Activated CD8-positive, alpha-beta memory T cell treated with anti-CD3 and anti-CD28 coated beads, Interleukin-2, amount 50 U/mL, for 24 hours (primary cell): Measurements from ENCODE around the gene ITGA3.

Experiments
- DNase-seq: peaks from one replicate; pipeline ENCODE4 v3.0.0-alpha.2; 2020; ENCODE audit errors: extremely low read depth

Gene ITGA3

DNA sequence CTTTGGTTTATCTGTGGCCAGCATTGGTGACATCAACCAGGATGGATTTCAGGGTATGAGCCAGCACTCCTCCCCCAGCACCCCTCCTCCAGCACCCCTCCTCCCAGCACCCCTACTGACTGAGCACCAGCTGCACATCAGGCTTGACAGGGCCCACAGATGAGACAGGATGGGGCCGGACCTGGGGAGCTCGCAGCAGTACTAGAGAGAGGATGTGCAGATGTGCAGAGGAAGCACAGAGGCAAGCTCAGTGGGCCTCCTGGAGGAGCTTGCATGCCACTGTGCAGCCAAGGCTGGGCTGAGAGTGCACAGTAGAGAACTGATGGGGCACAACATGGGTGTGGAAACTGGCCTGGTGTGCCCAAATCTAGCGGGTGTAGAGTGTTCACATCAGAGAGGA lies 16.2 kb downstream of the ITGA3 start:
- no peak for DNase-seq

DNA sequence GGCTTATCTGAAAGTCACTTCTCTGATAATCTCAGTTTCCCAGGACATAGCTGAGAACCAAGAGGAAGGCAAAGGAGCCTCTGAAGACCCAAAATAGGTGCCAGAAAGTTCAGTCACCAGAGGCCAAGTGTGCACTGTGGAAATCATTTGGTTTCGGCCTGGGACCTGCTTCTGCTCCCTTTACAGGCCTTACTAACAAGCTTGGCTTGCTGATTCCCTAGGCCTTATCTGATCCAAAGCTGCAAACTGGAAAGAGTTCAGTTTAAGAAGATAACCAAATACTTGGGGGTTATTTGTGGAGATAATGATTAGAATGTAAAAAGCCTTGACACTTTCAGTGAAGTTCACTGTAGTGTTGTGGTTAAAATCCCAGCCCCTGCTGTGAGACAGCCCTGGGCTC lies 17.0 kb downstream of the ITGA3 start:
- no peak for DNase-seq

DNA sequence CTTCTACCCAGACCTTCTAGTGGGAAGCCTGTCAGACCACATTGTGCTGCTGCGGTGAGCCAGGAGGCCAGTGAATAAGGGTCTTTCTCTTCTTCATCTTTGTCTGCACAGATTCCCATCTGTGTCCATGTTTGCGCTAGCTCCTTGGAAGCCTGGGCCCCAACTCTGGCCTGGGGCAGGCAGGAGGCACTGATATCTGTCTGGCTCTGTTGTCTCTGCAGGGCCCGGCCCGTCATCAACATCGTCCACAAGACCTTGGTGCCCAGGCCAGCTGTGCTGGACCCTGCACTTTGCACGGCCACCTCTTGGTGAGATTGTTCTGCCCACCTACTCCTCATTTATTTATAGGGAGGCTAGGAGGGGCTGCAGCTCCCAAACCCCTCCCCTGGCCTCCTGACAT lies 18.3 kb downstream of the ITGA3 start:
- no peak for DNase-seq

DNA sequence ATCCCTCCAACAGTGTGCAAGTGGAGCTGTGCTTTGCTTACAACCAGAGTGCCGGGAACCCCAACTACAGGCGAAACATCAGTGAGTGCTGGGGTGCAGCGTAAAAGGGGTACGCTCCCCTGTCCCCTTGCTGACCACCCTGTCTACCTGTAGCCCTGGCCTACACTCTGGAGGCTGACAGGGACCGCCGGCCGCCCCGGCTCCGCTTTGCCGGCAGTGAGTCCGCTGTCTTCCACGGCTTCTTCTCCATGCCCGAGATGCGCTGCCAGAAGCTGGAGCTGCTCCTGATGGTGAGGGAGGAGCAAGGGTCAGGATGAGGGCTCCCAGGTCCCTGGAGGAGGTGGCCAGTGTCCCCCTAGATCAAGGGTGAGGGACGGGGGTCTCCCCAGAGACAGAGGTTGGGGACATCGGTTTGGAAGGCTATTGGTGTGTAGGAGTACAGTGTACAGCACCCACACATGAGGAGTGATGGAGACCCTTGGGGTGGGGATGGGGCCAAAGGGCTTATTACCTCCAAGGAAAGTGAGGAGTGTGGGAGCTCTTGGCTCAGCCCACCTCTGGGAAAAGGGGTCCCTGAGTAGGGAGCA lies 19.6 kb downstream of the ITGA3 start:
- no peak for DNase-seq

DNA sequence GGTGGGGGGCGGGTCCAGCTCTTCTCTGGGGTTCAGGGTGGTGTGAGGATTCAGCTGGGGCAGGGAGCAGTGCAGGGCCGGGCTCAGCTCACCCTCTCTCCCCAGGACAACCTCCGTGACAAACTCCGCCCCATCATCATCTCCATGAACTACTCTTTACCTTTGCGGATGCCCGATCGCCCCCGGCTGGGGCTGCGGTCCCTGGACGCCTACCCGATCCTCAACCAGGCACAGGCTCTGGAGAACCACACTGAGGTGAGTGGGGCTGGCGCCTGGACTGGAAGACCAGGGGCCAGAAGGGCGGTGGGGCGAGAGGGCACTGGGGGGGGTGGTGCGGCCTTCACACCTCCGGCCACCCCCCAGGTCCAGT lies 20.3 kb downstream of the ITGA3 start:
- DNase-seq, result no peak

DNA sequence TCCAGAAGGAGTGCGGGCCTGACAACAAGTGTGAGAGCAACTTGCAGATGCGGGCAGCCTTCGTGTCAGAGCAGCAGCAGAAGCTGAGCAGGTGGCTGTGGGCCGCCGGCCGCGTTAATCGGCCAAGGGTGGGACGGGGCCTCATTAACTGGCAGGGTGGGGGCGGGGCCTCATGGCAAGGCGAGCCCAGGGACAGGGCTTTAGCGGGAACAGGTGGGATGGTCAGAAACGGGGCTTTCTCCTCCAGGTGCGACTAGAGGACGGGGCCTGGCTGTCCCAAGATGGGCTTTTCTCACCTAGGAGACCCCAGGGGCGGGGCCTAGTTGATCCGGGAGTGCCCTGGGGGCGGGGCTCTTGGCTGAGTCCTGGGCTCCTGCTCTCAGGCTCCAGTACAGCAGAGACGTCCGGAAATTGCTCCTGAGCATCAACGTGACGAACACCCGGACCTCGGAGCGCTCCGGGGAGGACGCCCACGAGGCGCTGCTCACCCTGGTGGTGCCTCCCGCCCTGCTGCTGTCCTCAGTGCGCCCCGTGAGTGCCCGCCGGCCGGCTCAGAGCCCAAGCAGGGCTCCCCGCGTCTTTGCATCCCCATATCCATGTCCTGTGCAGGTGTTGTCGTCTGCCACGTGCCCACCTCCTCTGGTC lies 20.8 kb downstream of the ITGA3 start:
- DNase-seq, result no peak

DNA sequence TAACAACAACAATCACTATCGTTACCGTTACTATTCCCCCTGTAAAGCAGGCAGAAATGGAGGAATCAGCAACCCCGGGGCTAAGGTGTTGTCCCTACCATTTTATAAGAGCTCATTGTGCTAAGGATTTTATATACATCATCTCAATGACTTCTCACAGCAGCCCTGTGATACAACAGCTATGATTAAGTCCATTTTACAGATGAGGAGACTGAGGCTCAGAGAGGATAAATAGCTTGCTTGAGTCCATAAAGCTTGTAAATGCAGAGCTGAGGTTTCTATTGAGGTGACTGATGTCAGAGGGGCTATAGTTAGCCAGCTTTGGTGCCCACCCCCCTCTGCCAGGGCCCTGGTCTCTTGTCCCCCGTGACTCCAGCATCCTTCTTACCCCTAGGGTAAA lies 22.5 kb downstream of the ITGA3 start:
- no peak for DNase-seq

DNA sequence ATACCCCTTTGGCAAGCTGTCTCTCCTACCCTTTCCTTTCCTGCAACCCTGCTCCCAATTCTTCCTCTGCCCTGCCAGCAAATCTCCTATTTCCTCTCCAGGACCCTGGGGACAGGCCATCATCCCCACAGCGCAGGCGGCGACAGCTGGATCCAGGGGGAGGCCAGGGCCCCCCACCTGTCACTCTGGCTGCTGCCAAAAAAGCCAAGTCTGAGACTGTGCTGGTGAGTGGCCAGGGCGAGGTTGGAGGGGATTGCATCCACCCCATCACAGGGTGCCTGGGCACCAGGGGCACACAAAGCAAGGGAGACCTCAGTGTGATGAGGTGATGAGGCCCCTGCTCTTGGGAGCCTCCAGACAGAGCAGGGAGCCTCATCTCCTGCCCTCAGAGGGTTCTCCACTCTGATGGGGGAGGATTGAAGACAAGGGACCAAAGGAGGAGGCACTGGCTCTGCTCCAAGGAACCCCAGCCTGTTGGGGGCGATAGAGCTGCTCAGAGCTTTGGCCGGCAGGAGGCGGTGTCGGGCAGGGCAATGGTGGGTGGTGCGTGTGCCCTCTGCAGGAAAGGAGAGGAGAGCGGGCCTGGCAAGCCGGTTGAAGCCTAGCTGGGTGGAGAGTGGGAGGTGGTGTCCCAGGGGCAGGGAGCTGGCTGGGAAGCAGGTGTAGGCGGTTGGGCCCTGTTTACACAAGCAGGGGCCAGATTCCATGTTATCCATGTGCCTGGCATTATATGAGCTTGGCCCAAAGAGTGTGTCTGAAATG lies 23.6 kb downstream of the ITGA3 start:
- DNase-seq, result no peak

DNA sequence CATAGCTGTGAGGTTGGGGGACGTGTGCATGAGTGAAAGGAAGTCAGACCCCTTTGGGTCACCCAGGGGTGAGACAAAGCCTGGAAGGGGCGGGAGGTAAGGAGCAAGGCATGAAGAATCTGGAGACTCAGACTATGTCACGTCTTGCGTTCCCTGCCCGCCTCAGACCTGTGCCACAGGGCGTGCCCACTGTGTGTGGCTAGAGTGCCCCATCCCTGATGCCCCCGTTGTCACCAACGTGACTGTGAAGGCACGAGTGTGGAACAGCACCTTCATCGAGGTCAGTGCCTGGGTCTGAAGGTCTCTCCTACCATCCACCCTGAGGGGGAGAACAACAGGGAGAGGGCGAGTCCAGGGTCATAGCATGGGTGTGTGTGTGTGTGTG lies 24.2 kb downstream of the ITGA3 start:
- no peak for DNase-seq

DNA sequence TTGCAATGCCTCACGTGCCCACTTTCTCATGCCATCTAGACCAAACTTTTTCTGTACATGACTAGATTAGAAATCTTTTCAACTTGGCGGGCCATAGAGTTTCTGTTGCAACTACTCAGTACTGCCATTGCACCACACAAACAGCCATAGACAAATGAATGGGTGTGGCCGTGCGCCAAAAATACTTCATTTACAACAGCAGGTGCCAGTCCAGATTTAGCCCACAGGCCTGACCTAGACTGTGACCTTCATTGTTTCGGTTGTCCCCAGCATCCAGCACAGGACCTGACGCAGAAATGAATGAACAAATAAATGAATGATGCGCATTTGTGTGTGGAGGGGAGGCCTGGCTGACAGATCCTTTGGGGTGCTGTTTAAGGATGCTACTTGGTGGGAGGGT lies 24.9 kb downstream of the ITGA3 start:
- DNase-seq, result no peak

DNA sequence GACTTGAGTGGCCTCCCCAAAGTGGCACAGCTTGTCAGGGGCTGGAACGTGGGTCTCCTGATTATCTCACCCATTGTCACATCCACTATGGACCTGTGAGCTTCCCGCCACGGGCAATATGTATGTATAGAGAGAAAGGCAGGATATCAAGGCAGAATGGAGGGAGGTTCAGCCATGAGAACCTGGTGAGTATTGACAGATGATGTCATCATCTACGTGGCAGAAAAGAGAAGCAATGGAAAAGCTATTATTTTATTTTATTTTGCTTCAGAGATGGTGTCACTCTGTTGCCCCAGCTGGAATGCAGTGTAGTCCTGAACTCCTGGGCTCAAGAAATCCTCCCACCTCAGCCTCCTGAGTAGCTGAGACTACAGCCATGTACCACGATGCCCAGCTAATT lies 25.8 kb downstream of the ITGA3 start:
- DNase-seq, result no peak

DNA sequence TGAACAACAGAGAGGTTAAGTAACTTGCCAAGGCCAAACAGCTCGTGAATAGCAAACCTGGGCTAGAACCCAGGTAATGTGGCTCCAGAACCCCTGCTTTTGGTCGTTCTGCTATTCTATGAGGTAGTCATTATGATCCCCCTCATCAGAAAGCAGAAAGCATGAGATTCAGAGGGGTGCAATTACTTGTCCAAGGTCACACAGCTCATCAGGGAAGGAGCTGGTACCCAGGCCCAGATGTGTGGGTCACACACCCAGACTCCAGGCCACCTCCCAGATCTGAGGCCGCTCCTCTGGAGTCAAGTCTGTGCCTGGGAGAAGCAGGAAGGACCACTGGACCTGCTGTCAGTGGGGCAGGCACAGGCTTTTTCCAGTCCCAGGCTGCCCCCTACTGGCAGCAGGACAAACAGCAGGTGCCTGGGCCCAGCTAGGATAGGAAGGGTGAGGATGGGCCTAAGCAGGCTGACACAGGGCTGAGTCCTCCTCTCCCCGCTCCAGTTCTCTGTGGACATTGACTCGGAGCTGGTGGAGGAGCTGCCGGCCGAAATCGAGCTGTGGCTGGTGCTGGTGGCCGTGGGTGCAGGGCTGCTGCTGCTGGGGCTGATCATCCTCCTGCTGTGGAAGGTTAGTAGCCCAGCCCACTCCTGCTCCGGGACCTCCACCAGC lies 31.5 kb downstream of the ITGA3 start:
- peak; percentile 32 for DNase-seq

DNA sequence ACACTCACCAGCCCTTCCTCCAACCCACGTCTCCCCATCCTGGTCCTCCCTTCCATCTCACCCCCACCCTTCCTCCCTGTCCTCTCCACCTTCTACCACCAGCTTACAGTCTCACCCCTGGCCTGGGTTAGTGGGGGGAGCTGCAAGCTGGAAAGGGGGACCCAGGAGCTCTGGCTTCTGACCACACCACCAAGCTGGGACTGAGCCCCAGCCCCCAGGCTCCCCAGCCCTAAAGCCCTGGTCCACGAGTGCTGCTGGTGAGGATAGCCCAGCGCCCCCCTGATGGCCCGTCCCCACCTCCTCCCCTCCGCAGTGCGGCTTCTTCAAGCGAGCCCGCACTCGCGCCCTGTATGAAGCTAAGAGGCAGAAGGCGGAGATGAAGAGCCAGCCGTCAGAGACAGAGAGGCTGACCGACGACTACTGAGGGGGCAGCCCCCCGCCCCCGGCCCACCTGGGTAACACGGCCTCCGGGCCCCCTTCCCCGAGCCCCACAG lies 32.0 kb downstream of the ITGA3 start:
- DNase-seq, result no peak

DNA sequence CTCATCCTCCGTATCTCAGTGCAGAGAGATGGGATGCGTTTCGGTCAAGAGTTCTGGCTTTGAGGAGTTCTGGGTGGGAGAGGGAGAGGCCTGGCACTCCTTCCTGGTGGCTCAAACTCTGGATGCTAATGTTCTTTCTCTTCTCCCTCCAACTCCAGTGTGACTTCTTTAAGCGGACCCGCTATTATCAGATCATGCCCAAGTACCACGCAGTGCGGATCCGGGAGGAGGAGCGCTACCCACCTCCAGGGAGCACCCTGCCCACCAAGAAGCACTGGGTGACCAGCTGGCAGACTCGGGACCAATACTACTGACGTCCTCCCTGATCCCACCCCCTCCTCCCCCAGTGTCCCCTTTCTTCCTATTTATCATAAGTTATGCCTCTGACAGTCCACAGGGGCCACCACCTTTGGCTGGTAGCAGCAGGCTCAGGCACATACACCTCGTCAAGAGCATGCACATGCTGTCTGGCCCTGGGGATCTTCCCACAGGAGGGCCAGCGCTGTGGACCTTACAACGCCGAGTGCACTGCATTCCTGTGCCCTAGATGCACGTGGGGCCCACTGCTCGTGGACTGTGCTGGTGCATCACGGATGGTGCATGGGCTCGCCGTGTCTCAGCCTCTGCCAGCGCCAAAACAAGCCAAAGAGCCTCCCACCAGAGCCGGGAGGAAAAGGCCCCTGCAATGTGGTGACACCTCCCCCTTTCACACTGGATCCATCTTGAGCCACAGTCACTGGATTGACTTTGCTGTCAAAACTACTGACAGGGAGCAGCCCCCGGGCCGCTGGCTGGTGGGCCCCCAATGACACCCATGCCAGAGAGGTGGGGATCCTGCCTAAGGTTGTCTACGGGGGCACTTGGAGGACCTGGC lies 33.3 kb downstream of the ITGA3 start:
- no peak for DNase-seq

DNA sequence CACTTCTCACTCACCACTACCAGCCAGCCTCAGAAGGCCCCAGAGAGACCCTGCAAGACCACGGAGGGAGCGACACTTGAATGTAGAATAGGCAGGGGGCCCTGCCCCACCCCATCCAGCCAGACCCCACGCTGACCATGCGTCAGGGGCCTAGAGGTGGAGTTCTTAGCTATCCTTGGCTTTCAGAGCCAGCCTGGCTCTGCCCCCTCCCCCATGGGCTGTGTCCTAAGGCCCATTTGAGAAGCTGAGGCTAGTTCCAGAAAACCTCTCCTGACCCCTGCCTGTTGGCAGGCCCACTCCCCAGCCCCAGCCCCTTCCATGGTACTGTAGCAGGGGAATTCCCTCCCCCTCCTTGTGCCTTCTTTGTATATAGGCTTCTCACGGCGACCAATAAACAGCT lies 34.2 kb downstream of the ITGA3 start:
- no peak for DNase-seq

DNA sequence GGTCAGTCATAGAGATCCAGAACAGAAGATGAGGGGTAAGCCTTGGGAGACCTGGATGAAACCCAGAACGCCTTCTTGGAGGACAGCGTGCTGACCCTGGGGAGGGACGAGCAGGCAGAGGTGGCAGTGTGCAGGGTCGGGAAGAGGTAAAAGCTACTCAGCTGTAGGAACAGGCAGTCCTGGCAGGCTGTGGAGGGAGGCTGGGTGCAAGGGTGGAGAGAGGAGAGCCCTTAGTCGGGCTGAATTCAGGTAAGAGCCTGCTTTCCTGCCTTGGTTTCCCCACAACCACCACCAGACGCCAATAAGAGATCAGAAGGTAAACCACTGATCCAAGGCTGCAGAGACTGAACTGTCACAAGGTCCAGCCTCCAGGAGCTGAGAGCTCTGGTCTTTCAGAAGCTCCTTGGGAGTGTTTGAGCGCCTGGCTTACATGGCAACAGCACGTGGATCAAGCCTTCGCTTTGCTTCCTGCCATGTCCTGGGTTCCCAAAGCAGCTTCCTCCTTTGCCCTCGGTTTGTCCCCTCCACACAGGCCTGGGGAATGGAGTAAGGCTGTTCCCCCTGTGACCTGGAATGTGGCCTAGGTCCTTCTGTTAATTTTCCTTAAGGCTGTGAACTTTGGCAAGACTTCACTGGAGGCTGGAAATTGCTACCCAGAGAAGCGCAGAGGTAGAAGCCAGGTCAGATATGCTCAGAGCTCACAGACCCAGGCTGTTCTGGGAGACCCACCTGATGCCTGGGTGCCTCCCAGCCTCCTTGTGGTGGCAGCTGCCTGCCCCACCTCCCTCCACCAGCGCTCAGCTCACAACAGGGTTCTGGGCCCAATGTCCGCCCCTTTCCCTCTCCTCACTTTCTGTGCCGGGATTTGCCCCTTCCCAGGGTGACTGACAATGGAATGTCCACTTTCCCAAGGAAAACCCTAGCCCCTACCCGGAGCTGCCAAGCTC lies 35.3 kb downstream of the ITGA3 start:
- no peak for DNase-seq

DNA sequence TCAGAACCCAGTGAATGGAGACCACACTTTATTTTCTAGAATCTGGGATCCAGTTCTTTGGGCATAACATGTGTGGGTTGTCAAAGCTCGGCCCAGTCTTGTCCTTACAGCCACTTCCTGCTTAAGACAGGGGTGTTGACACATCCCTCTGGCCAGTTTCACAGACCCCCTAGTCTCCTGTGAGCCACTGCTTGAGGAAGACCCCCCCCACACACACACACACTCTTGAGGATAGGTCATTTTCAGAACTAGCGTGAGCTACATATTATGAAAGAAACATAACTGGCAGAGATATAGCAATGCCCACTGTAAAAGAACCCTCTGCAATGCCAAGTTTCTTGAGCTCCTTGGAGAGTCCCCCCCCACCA lies 36.0 kb downstream of the ITGA3 start:
- DNase-seq, result no peak

DNA sequence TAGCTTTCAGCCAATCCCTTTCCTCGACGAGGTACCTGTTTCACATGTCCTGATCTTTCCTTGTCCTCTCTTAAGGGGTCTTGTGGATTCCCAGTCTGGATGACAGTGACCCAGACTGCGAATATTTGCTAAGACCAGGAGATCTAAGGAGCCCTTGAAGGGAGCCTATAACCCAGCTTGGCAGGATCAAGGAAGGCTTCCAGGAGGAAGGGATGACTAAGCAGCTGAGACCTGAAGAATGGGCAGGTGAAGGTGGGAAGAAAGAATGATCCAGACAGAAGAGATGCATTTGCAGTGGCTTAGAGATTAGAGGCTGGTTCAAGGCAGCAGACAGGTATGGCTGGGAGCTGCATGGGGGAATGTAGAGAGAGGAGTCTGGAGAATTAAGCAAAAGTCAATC lies 37.3 kb downstream of the ITGA3 start:
- DNase-seq, result no peak

DNA sequence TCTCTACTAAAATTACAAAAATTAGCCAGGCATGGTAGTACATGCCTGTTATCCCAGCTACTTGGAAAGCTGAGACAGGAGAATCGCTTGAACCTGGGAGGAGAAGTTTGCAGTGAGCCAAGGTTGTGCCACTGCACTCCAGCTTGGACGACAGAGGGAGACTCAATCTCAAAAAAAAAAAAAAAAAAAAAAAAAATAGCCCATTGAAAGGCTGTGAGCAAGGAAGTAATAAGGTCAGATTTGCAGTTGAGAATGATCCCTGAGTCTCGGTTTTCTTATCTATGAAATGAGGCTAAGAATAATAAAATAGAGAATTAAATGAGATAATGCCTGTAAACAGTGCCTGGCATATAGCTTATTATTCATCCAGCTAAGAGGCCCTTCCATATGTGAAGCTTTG lies 37.9 kb downstream of the ITGA3 start:
- DNase-seq, result no peak

DNA sequence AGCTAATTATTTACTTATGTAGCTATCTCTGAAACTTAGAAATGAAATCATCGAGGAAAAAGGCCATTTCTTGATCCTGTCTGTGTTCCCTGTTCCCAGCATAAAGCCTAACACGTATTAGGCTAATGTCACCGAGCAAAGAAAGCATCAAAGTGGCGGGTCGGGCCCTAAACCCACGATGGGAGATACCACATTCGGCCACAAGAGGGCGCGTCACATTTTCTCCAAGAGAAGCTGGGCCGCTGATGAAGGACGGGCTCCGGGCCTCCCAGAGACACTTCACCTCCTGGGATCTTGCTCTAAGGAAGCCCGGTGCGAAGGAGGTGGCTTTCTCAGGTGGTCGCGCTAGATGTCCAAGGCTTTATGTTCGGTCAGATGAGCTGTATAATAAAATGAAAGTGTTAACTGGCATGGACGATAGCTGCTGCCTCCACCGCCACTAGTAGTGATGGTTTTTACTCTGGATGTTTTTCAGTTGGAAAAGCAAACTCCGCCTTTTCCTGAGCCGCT lies 38.4 kb downstream of the ITGA3 start:
- peak; percentile 88 for DNase-seq
